Suprapubic skin (tissue), 4 donors: ENCODE measurements around the gene CCDC68.

Experiments used
- EP300 ChIP-seq: sonication (generic); formaldehyde crosslinking; IDR thresholded peaks from one replicate; pipeline ENCODE4 v1.6.1; 2017; ENCODE audit warnings: antibody characterized with exemption
- POLR2A ChIP-seq, 2 donors: fragments of 450-650 bp; IDR thresholded peaks; one replicate each; pipeline ENCODE4 v1.6.1; 2017; ENCODE audit warnings: antibody characterized with exemption in 2 of 2, mild to moderate bottlenecking in 2 of 2, moderate library complexity in 2 of 2
- POLR2AphosphoS5 ChIP-seq, 3 donors: sonication (generic); formaldehyde crosslinking; IDR thresholded peaks; one replicate each; pipeline ENCODE4 v1.6.1; 2017; ENCODE audit warnings: antibody characterized with exemption in 3 of 3
- TF ChIP-seq, protein P1 (sequence below), 2 donors: fragments of 200-600 bp in 1 of 2; fragments of 450-650 bp in 1 of 2; sonication (generic) in 1 of 2; IDR thresholded peaks; one replicate each; pipeline ENCODE4 v1.5.1; 2016 to 2019; ENCODE audit warnings: antibody characterized with exemption in 2 of 2, mild to moderate bottlenecking in 1 of 2, moderate library complexity in 1 of 2

DNA sequence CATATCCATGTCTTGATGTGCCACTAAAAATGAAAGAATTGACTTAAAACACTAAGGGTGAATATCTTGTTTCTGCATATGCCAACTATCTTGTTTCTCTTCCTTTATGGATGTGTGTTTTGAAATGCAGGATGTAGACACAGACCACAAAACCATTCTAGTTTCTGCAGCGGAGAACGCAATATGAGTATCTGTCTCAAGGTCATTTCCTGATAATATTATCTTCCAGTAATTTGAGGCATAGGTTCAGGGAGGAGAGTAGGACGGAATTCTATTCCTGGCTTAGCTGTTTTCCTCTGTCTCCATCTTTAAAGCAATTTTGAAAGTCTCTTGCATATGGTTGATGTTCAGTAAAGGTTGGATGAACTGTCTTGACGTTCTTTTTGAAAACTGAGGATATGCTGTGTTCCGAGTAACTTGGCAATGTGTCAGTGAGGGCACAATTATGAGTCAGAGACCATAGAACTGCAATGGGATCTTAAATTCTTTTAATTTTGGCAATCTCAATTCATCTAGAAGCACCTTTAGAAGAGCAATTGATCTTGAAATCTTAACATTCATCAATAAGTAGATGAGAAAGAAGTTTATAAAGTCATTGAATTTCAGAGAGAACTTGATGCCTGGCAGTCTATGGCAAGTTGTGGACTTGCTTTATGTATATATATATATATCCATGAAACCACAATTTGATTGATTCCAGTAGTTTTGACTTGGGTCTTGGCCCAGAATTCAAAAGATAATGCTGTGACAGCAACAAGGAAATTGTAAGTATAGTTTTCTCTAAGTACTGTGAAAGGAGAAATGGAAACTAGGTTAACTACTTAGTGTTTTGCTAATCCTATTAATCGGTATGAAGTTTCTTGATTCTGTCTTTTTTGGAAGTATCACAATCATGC is 106.2 kb downstream of the CCDC68 start:
- TF ChIP-seq, protein P1, sequence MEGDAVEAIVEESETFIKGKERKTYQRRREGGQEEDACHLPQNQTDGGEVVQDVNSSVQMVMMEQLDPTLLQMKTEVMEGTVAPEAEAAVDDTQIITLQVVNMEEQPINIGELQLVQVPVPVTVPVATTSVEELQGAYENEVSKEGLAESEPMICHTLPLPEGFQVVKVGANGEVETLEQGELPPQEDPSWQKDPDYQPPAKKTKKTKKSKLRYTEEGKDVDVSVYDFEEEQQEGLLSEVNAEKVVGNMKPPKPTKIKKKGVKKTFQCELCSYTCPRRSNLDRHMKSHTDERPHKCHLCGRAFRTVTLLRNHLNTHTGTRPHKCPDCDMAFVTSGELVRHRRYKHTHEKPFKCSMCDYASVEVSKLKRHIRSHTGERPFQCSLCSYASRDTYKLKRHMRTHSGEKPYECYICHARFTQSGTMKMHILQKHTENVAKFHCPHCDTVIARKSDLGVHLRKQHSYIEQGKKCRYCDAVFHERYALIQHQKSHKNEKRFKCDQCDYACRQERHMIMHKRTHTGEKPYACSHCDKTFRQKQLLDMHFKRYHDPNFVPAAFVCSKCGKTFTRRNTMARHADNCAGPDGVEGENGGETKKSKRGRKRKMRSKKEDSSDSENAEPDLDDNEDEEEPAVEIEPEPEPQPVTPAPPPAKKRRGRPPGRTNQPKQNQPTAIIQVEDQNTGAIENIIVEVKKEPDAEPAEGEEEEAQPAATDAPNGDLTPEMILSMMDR (IDR thresholded peaks at IDR 0.05), result no peak
- TF ChIP-seq POLR2AphosphoS5 (IDR thresholded peaks at IDR 0.05), result no peak
- no peak for TF ChIP-seq EP300
- no peak for TF ChIP-seq POLR2A (IDR thresholded peaks at IDR 0.05)
